IPS DF 4.7 (cell line): ENCODE data around the gene TNFRSF14.
"Not testable (repeated sequence)": the region's sequence is repeated elsewhere in the genome, so short reads cannot be mapped to it uniquely, and the experiment has no call there.

Source experiments
- DNase-seq: peaks from one replicate; pipeline ENCODE4 v3.0.0-alpha.2; 2013; ENCODE audit warnings: low spot score; ENCODE audit errors: extremely low read depth

TNFRSF14 gene

GRCh38 chr1:2566101-2567045 lies 10.2 kb downstream of the TNFRSF14 start:
- no peak for DNase-seq

- DNase-seq: no peak
Measured at GRCh38 chr1:2567083-2567679, 11.0 kb downstream of the TNFRSF14 start.

GRCh38 chr1:2568187-2568816 lies 12.1 kb downstream of the TNFRSF14 start:
- not testable (repeated sequence) for DNase-seq

GRCh38 chr1:2569060-2569459 lies 12.9 kb downstream of the TNFRSF14 start:
- DNase-seq: no peak

GRCh38 chr1:2569703-2570102 lies 13.5 kb downstream of the TNFRSF14 start:
- not testable (repeated sequence) for DNase-seq

- no peak for DNase-seq
Measured at GRCh38 chr1:2570332-2570731, 14.2 kb downstream of the TNFRSF14 start.

GRCh38 chr1:2571348-2571747 lies 15.2 kb downstream of the TNFRSF14 start:
- no peak for DNase-seq

- DNase-seq: no peak
Measured at GRCh38 chr1:2573250-2573920, 17.2 kb downstream of the TNFRSF14 start.

GRCh38 chr1:2574350-2574749 lies 18.2 kb downstream of the TNFRSF14 start:
- no peak for DNase-seq

- DNase-seq: no peak
Measured at GRCh38 chr1:2575801-2576663, 19.9 kb downstream of the TNFRSF14 start.

GRCh38 chr1:2577565-2578075 lies 21.4 kb downstream of the TNFRSF14 start:
- not testable (repeated sequence) for DNase-seq

- no peak for DNase-seq
Measured at GRCh38 chr1:2578758-2579118, 22.6 kb downstream of the TNFRSF14 start.

GRCh38 chr1:2580691-2581090 lies 24.5 kb downstream of the TNFRSF14 start:
- DNase-seq: no peak

- no peak for DNase-seq
Measured at GRCh38 chr1:2582391-2582790, 26.2 kb downstream of the TNFRSF14 start.

- no peak for DNase-seq
Measured at GRCh38 chr1:2583331-2583791, 27.2 kb downstream of the TNFRSF14 start.

GRCh38 chr1:2583871-2584351 lies 27.7 kb downstream of the TNFRSF14 start:
- no peak for DNase-seq

- no peak for DNase-seq
Measured at GRCh38 chr1:2584686-2585317, 28.6 kb downstream of the TNFRSF14 start.

GRCh38 chr1:2585318-2586092 lies 29.3 kb downstream of the TNFRSF14 start:
- DNase-seq: no peak
